ENCODE data around the gene SCN10A.

The SCN10A gene

GRCh38 chr3:38720465-38720864 is 95.6 kb downstream of the SCN10A start:
- H3K4me1 Mint-ChIP-seq = peaks cover 16% of the 10 kb centered on the region
- DNase-seq = no peak
- no peak overlapping the region for H3K27ac Mint-ChIP-seq

GRCh38 chr3:38717355-38718240 is 98.4 kb downstream of the SCN10A start:
- Mint-ChIP-seq H3K27ac (no peak overlapping the region), H3K9me3 (no peaks in the 10 kb centered on the region), H3K27me3 (ENCODE audit: low read depth, poor library complexity) (peaks cover 39% of the 10 kb centered on the region), H3K4me3 (no peak overlapping the region), H3K36me3 (ENCODE audit: low read depth) (no peaks in the 10 kb centered on the region), H3K4me1 (no peaks in the 10 kb centered on the region)
- DNase-seq = no peak
- TF ChIP-seq CTCF (IDR thresholded peaks at IDR 0.05) = no peak

More at GRCh38 chr3:38720465-38720864, 95.6 kb downstream of the SCN10A start:
- Mint-ChIP-seq H3K4me3 (no peak overlapping the region), H3K9me3 (no peaks in the 10 kb centered on the region), H3K36me3 (ENCODE audit: low read depth) (no peaks in the 10 kb centered on the region), H3K27me3 (ENCODE audit: low read depth, poor library complexity) (peaks cover 43% of the 10 kb centered on the region)
- TF ChIP-seq CTCF (IDR thresholded peaks at IDR 0.05) = no peak

GRCh38 chr3:38713121-38713520 is 102.9 kb downstream of the SCN10A start:
- H3K4me3 Mint-ChIP-seq = no peak overlapping the region
- DNase-seq = no peak
- H3K4me1 Mint-ChIP-seq = no peaks in the 10 kb centered on the region
- H3K27ac Mint-ChIP-seq = no peak overlapping the region
- H3K9me3 Mint-ChIP-seq = no peaks in the 10 kb centered on the region
- TF ChIP-seq CTCF (IDR thresholded peaks at IDR 0.05) = no peak
- no peaks in the 10 kb centered on the region for H3K36me3 Mint-ChIP-seq (ENCODE audit: low read depth)
- H3K27me3 Mint-ChIP-seq (ENCODE audit: low read depth, poor library complexity) = peaks cover 26% of the 10 kb centered on the region

- no peak for TF ChIP-seq CTCF (IDR thresholded peaks at IDR 0.05)
- H3K36me3 Mint-ChIP-seq (ENCODE audit: low read depth) = no peaks in the 10 kb centered on the region
- H3K27ac Mint-ChIP-seq = no peak overlapping the region
- H3K4me1 Mint-ChIP-seq = no peaks in the 10 kb centered on the region
- no peak overlapping the region for H3K4me3 Mint-ChIP-seq
- peaks cover 28% of the 10 kb centered on the region for H3K27me3 Mint-ChIP-seq (ENCODE audit: low read depth, poor library complexity)
- no peak for DNase-seq
- H3K9me3 Mint-ChIP-seq = no peaks in the 10 kb centered on the region
Measured at GRCh38 chr3:38711321-38711720, 104.7 kb downstream of the SCN10A start.

- Mint-ChIP-seq H3K4me3 (no peak overlapping the region), H3K27ac (no peak overlapping the region), H3K4me1 (no peaks in the 10 kb centered on the region), H3K36me3 (ENCODE audit: low read depth) (no peaks in the 10 kb centered on the region), H3K27me3 (ENCODE audit: low read depth, poor library complexity) (peaks cover 24% of the 10 kb centered on the region), H3K9me3 (no peaks in the 10 kb centered on the region)
- DNase-seq = no peak
- TF ChIP-seq CTCF (IDR thresholded peaks at IDR 0.05) = peak; percentile 24
Measured at GRCh38 chr3:38707730-38708129, 108.3 kb downstream of the SCN10A start.

GRCh38 chr3:38706961-38707360 is 109.1 kb downstream of the SCN10A start:
- no peak for DNase-seq
- H3K27me3 Mint-ChIP-seq (ENCODE audit: low read depth, poor library complexity) = peaks cover 24% of the 10 kb centered on the region
- H3K4me3 Mint-ChIP-seq = no peak overlapping the region
- no peaks in the 10 kb centered on the region for H3K9me3 Mint-ChIP-seq
- no peaks in the 10 kb centered on the region for H3K4me1 Mint-ChIP-seq
- H3K27ac Mint-ChIP-seq = no peak overlapping the region
- no peaks in the 10 kb centered on the region for H3K36me3 Mint-ChIP-seq (ENCODE audit: low read depth)
- TF ChIP-seq CTCF (IDR thresholded peaks at IDR 0.05) = no peak

Data from nephron progenitor cell (in vitro differentiated cells).